SK-N-MC (cell line): ENCODE results near the gene TIFAB.

Experiments
- EZH2 ChIP-seq: fragments of 200-600 bp; sonication (generic); IDR thresholded peaks from one replicate; pipeline ENCODE4 v1.6.1; 2017; ENCODE audit warnings: antibody characterized with exemption
- FOXP2 ChIP-seq: optimal IDR thresholded peaks from 2 replicates; pipeline ENCODE3; 2011; ENCODE audit warnings: mild to moderate bottlenecking, moderate library complexity; ENCODE audit not compliant: insufficient read depth; ENCODE audit errors: extremely low read length, control extremely low read depth
- POLR2AphosphoS5 ChIP-seq: IDR thresholded peaks from 2 replicates; pipeline ENCODE4 v1.6.1; 2012; ENCODE audit warnings: mild to moderate bottlenecking, low read depth, low read length, borderline replicate concordance

DNA sequence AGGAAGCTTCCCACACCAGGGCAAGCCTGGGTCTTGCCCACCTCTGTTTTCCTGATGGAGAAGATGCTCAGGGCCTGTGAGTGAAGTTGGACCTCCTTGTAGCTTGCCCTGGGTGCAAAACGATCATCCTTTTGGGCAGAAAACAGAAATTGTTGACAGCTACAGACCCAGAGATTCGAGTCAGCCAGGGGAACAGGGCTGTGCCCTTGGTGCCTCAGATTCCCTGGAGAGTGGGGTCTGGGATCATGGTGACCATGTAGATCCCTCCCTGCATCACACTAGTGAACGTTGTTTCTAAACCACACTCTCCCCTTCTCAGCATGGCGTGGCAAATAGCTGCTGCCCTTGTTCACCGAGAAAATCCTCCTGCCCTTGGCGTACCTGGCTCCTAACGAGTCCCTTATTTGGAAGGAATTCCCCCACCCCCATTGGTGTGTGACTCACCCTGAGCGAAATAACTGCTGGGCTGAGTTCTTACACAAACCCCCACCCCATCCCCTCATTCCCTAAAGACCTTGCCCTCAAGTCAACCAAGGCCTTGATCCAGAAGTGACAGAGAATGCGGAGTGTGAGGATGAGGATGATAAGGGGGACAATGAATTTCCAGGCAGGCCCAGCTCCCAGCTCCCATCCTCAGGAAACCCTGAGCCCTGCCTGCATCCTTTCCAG lies 3.9 kb downstream of the TIFAB start:
- TF ChIP-seq POLR2AphosphoS5 (no peak), EZH2 (no peak), FOXP2 (no peak)
